Panc1 (cell line): ENCODE measurements around the gene RPS19BP1.

Experiments used
- POLR2AphosphoS5 ChIP-seq: IDR thresholded peaks from 2 replicates; pipeline ENCODE4 v1.6.1; 2012; ENCODE audit warnings: mild to moderate bottlenecking, low read depth, low read length, moderate library complexity
- SIN3A ChIP-seq: IDR thresholded peaks from 2 replicates; pipeline ENCODE4 v1.6.1; 2012; ENCODE audit warnings: low read depth, mild to moderate bottlenecking, low read length, moderate library complexity, borderline replicate concordance; ENCODE audit not compliant: insufficient read depth
- TCF7L2 ChIP-seq: IDR thresholded peaks from 2 replicates; pipeline ENCODE4 v1.6.1; 2011; ENCODE audit warnings: mild to moderate bottlenecking, low read depth, low read length, inconsistent platforms
- TF ChIP-seq, protein P1 (sequence below): fragments of 450-650 bp; IDR thresholded peaks from 2 replicates; pipeline ENCODE4 v1.5.1; 2017; ENCODE audit warnings: mild to moderate bottlenecking
- TF ChIP-seq, protein P2 (sequence below), 2 experiments: IDR thresholded peaks; 2 replicates each; pipeline ENCODE4 v1.6.1; 2011 to 2012; ENCODE audit warnings: low read depth in 2 of 2, control low read depth in 1 of 2, low read length in 1 of 2, mild to moderate bottlenecking in 1 of 2, moderate library complexity in 1 of 2; ENCODE audit not compliant: insufficient read depth in 1 of 2

DNA sequence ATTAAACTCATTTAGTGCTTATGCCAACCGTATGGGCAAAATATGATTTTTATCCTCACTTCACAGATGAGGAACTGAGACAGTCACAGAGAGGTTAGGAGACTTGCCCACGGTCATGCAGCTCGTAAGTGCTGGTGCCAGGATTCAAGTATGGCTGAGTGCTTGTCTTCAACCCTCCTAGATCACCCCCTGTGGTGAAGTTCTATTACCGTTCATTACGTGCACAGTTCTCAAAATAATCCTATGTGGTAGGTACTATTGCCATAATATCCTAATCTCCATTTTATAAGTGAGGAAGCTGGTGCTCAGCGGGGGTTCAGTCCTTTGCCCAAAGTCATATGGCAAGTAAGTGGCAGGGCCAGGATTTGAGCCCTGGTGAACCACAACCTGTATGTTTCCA, 28.9 kb downstream of the RPS19BP1 start:
- TF ChIP-seq, protein P1, sequence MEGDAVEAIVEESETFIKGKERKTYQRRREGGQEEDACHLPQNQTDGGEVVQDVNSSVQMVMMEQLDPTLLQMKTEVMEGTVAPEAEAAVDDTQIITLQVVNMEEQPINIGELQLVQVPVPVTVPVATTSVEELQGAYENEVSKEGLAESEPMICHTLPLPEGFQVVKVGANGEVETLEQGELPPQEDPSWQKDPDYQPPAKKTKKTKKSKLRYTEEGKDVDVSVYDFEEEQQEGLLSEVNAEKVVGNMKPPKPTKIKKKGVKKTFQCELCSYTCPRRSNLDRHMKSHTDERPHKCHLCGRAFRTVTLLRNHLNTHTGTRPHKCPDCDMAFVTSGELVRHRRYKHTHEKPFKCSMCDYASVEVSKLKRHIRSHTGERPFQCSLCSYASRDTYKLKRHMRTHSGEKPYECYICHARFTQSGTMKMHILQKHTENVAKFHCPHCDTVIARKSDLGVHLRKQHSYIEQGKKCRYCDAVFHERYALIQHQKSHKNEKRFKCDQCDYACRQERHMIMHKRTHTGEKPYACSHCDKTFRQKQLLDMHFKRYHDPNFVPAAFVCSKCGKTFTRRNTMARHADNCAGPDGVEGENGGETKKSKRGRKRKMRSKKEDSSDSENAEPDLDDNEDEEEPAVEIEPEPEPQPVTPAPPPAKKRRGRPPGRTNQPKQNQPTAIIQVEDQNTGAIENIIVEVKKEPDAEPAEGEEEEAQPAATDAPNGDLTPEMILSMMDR, result no peak
- TF ChIP-seq, protein P2, sequence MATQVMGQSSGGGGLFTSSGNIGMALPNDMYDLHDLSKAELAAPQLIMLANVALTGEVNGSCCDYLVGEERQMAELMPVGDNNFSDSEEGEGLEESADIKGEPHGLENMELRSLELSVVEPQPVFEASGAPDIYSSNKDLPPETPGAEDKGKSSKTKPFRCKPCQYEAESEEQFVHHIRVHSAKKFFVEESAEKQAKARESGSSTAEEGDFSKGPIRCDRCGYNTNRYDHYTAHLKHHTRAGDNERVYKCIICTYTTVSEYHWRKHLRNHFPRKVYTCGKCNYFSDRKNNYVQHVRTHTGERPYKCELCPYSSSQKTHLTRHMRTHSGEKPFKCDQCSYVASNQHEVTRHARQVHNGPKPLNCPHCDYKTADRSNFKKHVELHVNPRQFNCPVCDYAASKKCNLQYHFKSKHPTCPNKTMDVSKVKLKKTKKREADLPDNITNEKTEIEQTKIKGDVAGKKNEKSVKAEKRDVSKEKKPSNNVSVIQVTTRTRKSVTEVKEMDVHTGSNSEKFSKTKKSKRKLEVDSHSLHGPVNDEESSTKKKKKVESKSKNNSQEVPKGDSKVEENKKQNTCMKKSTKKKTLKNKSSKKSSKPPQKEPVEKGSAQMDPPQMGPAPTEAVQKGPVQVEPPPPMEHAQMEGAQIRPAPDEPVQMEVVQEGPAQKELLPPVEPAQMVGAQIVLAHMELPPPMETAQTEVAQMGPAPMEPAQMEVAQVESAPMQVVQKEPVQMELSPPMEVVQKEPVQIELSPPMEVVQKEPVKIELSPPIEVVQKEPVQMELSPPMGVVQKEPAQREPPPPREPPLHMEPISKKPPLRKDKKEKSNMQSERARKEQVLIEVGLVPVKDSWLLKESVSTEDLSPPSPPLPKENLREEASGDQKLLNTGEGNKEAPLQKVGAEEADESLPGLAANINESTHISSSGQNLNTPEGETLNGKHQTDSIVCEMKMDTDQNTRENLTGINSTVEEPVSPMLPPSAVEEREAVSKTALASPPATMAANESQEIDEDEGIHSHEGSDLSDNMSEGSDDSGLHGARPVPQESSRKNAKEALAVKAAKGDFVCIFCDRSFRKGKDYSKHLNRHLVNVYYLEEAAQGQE (IDR thresholded peaks at IDR 0.05; ENCODE audit: insufficient read depth in 1 of 2, low read depth in 2 of 2, low read length in 1 of 2), result no peak
- TF ChIP-seq POLR2AphosphoS5, result no peak
- TF ChIP-seq TCF7L2, result no peak
- no peak for TF ChIP-seq SIN3A
